Cortex of kidney (tissue), 1 donor: ENCODE results near the gene LRRC47.

Source experiments
- DNase-seq: peaks from one replicate; lab custom pipeline; 2025; lab: John Stamatoyannopoulos, UW

LRRC47 gene

GRCh38 chr1:3786468-3787348 is 9.6 kb downstream of the LRRC47 start:
- no peak for DNase-seq

GRCh38 chr1:3785456-3786157 is 10.7 kb downstream of the LRRC47 start:
- DNase-seq, result no peak

GRCh38 chr1:3785045-3785444 is 11.3 kb downstream of the LRRC47 start:
- DNase-seq, result no peak

- DNase-seq, result no peak
Observed at GRCh38 chr1:3783651-3784474, 12.4 kb downstream of the LRRC47 start.

- no peak for DNase-seq
Observed at GRCh38 chr1:3780901-3781300, 15.4 kb downstream of the LRRC47 start.

- DNase-seq, result no peak
Observed at GRCh38 chr1:3779912-3780416, 16.3 kb downstream of the LRRC47 start.

GRCh38 chr1:3779265-3779911 is 16.9 kb downstream of the LRRC47 start:
- DNase-seq, result no peak

- DNase-seq, result no peak
Observed at GRCh38 chr1:3778590-3779264, 17.6 kb downstream of the LRRC47 start.

GRCh38 chr1:3777647-3778589 is 18.4 kb downstream of the LRRC47 start:
- DNase-seq, result no peak

- no peak for DNase-seq
Observed at GRCh38 chr1:3777078-3777547, 19.2 kb downstream of the LRRC47 start.

- DNase-seq, result no peak
Observed at GRCh38 chr1:3776231-3776961, 19.9 kb downstream of the LRRC47 start.

GRCh38 chr1:3775490-3776230 is 20.6 kb downstream of the LRRC47 start:
- no peak for DNase-seq

GRCh38 chr1:3774946-3775489 is 21.3 kb downstream of the LRRC47 start:
- DNase-seq, result no peak

GRCh38 chr1:3774276-3774945 is 21.9 kb downstream of the LRRC47 start:
- DNase-seq, result no peak

GRCh38 chr1:3773572-3774275 is 22.6 kb downstream of the LRRC47 start:
- no peak for DNase-seq

GRCh38 chr1:3772715-3773571 is 23.4 kb downstream of the LRRC47 start, which contains the start of gene SMIM1:
SMIM1 (plus strand) TSS chr1:3772749; CDS start chr1:3775374, 2,625 bp downstream.
- DNase-seq, result no peak
